ENCODE data around the gene ATP1B1.

DNA sequence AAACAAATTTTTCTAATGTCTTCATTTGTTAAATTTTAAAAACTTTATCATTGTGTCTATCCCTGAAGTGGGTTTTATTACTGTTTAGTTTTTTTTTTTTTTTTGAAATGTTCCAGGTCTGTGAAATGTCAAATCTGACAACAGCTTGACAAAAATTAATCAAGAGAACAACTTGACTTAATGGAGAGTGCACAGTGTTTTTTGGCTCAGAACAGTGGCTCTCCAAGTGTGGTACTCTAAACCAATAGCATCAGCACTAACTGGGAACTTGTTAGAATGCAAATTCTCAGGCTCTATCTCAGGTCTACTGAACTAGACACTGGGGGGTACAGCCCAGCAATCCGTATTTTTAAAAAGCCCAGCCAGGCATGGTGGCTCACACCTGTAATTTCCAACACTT lies 49.2 kb downstream of the ATP1B1 start:
- TF ChIP-seq, protein P1, sequence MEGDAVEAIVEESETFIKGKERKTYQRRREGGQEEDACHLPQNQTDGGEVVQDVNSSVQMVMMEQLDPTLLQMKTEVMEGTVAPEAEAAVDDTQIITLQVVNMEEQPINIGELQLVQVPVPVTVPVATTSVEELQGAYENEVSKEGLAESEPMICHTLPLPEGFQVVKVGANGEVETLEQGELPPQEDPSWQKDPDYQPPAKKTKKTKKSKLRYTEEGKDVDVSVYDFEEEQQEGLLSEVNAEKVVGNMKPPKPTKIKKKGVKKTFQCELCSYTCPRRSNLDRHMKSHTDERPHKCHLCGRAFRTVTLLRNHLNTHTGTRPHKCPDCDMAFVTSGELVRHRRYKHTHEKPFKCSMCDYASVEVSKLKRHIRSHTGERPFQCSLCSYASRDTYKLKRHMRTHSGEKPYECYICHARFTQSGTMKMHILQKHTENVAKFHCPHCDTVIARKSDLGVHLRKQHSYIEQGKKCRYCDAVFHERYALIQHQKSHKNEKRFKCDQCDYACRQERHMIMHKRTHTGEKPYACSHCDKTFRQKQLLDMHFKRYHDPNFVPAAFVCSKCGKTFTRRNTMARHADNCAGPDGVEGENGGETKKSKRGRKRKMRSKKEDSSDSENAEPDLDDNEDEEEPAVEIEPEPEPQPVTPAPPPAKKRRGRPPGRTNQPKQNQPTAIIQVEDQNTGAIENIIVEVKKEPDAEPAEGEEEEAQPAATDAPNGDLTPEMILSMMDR (IDR thresholded peaks at IDR 0.05) = no peak
- no peak for TF ChIP-seq POLR2A (IDR thresholded peaks at IDR 0.05)
